ENCODE data around the gene OR2A42.
"Not testable (repeated sequence)": the region's sequence is repeated elsewhere in the genome, so short reads cannot be mapped to it uniquely, and the experiment has no call there.

- TF ChIP-seq TAF1 (IDR thresholded peaks at IDR 0.05; ENCODE audit: low read depth); MAX (IDR thresholded peaks at IDR 0.05); CEBPB (IDR thresholded peaks at IDR 0.05); REST (IDR thresholded peaks at IDR 0.05; ENCODE audit: low read depth): not testable (repeated sequence)
These were observed at the start of gene OR2A42 for GRCh38 chr7:144239365-144239764.

Data from Ishikawa (cell line).